ENCODE results near the gene VTI1A. TPM values are rescaled to one million over a fixed set of nuclear protein-coding genes. Genes with fewer than 3 reads are reported as not detected.

The VTI1A gene
- total and polyA plus RNA-seq, 9 of the 15 experiments (the other 6 are each of a cell fraction or from before 2014, with no cell fraction given) = 9.3 to 21.4 (median 16.0) TPM

- no peak for FAIRE-seq
- ChIA-PET POLR2A (interaction anchor here (0.8 kb wide), 1 partner anchor 947 kb away, joined by 4 read pairs; no protein-coding TSS in a partner anchor), CTCF (ENCODE audit: low intra/inter-chr PET ratio) (no interaction called here)
- H3K4me2 ChIP-seq (ENCODE audit: insufficient read depth, low read length) = no peak overlapping the region
- in situ Hi-C loops (cut with MboI) = no loop called here
- H3K9ac ChIP-seq (ENCODE audit: insufficient read depth in 1 of 2, low read depth in 2 of 2, low read length in 2 of 2) = no peak overlapping the region
- intact Hi-C loops (cut with micrococcal nuclease) = no loop called here
- no peak overlapping the region for H3K4me3 ChIP-seq
- no peak for DNase-seq (ENCODE audit: extremely low read depth in 1 of 4, low spot score in 3 of 4)
- H3K27ac ChIP-seq (ENCODE audit: extremely low read depth, low read depth, low read length) = no peak overlapping the region
- H3K4me1 ChIP-seq (replicated peaks in 1 of 2; ENCODE audit: control insufficient read depth in 2 of 2, insufficient read depth in 2 of 2, low read length in 2 of 2) = no peaks in the 10 kb centered on the region
- H3K9me3 ChIP-seq (replicated peaks; ENCODE audit: control insufficient read depth, insufficient read depth, low read depth, low read length) = no peaks in the 10 kb centered on the region
- H3K27me3 ChIP-seq (ENCODE audit: control insufficient read depth in 2 of 2, insufficient read depth in 2 of 2, low read length in 2 of 2) = no peaks in the 10 kb centered on the region
- H3K36me3 ChIP-seq (ENCODE audit: control insufficient read depth, insufficient read depth, low read length) = no peaks in the 10 kb centered on the region
- no peaks in the 10 kb centered on the region for H4K20me1 ChIP-seq (replicated peaks; ENCODE audit: control insufficient read depth, insufficient read depth, low read length)
- ATAC-seq = no peak
- no peak overlapping the region for H2AFZ ChIP-seq (ENCODE audit: low read depth, low read length)
- TF ChIP-seq ATF1 (CRISPR knock-in tag; IDR thresholded peaks at IDR 0.05) (no peak), ATF1 (tag; IDR thresholded peaks at IDR 0.05) (no peak), NFXL1 (CRISPR knock-in tag; IDR thresholded peaks at IDR 0.05) (no peak), SAFB2 (IDR thresholded peaks at IDR 0.05; ENCODE audit: borderline replicate concordance, low read depth, low read length, severe bottlenecking) (no peak), TOE1 (IDR thresholded peaks at IDR 0.05; ENCODE audit: borderline replicate concordance) (no peak), TOE1 (CRISPR knock-in tag; IDR thresholded peaks at IDR 0.05; ENCODE audit: borderline replicate concordance, low read depth) (no peak), KAT8 (IDR thresholded peaks at IDR 0.05; ENCODE audit: low read depth) (no peak), SAFB (IDR thresholded peaks at IDR 0.05; ENCODE audit: borderline replicate concordance, low read depth, low read length) (no peak), DIDO1 (tag; IDR thresholded peaks at IDR 0.05; ENCODE audit: low read depth) (no peak)
- no peaks in the 10 kb centered on the region for H3K9me1 ChIP-seq (ENCODE audit: control insufficient read depth, insufficient read depth, low read length)
- BruUV-seq (replicated peaks) = no TSS peak
- no peaks in the 10 kb centered on the region for H3K79me2 ChIP-seq (ENCODE audit: control insufficient read depth, insufficient read depth, low read length)
Observed at GRCh38 chr10:112723876-112724275, 276.9 kb downstream of the VTI1A start.

Data from K562 (cell line).